AG04450 (cell line): ENCODE results near the gene NFIX. TPM values are rescaled to one million over a fixed set of nuclear protein-coding genes. Genes with fewer than 3 reads are reported as not detected.

ENCODE experiments used
- CTCF ChIA-PET: fragments of 300-600, 350-600 bp; formaldehyde crosslinking; extraction: SDS; loops from one replicate; lab custom pipeline; 2022; ENCODE audit warnings: antibody characterized with exemption, inconsistent platforms; lab: Charles Lee
- POLR2A ChIA-PET: fragments of 350-600 bp; formaldehyde crosslinking; extraction: SDS; loops from one replicate; lab custom pipeline; 2021; ENCODE audit warnings: antibody characterized with exemption, inconsistent platforms; lab: Yijun Ruan, JAX
- DNase-seq: peaks from one replicate; pipeline ENCODE4 v3.0.0-alpha.2; 2011; ENCODE audit warnings: low read depth, low spot score
- H3K27ac ChIP-seq: one replicate; pipeline ENCODE4 v1.5.1; 2012; ENCODE audit warnings: low read depth, low read length, control low read depth
- H3K27me3 ChIP-seq: one replicate; pipeline ENCODE4 v1.6.0; 2012; ENCODE audit warnings: low read length; ENCODE audit not compliant: control insufficient read depth, insufficient read depth
- H3K4me3 ChIP-seq: 2 replicates; pipeline ENCODE4 v1.5.1; 2011; ENCODE audit warnings: mild to moderate bottlenecking, low read depth, low read length, control low read depth
- H3K9me3 ChIP-seq: 2 replicates; pipeline ENCODE4 v1.5.1; 2012; ENCODE audit warnings: low read length; ENCODE audit not compliant: control insufficient read depth, insufficient read depth
- CTCF ChIP-seq: IDR thresholded peaks from 2 replicates; pipeline ENCODE4 v1.5.1; 2011; ENCODE audit warnings: low read depth, low read length, control low read depth, inconsistent platforms
- polyA plus RNA-seq: library from polyadenylated mRNA; depleted of rRNA; stranded (reverse); fragments of >200 nt; gene quantifications from 2 replicates; pipeline ENCODE4 v1.2.3, GENCODE V29; 2011

NFIX gene
- polyA plus RNA-seq, 1 experiment: 15.1 TPM

DNA sequence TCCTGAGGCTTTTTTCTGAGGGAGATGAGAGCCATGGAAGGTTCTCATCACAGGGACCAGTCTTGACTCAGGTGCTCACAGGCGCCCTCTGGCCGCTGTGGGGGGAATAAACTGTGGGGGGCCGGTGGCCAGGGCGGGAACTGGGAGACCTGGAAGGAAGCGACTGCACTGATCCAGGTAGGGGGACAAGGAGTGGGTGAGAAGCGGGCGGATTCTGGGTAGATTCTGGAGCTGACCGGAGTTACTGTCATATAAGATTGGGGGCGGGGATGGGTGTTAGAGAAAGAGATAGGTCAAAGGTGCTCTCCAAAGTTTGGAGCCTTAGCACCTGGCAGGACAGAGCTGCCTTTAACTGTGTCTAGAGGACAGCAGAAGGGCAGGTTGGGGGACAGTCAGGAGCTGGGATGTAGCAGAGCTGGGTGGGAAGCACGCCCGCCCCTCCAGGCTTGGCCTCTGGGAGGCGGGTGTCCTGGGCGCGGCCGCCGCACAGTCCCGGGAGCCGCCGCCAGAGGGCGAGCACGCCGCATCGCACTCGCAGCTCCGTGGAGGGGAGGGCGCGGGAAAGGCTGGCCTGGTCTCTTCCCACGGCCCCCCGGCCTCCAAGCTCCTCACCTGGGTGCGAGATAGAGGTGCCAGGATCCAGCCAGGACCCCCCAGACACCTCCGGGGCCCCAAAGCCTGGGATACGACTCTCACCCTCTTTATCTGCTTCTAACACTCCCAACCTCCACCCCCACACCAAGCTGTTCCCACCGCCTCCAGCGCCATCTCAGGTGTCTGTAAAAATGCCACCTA is 30.1 kb upstream of the NFIX start:
- POLR2A ChIA-PET: interaction anchor here (0.7 to 0.9 kb wide), 3 partner anchors 19 to 187 kb away, joined by 3 read pairs; partner anchors contain the start of genes IER2, RAD23A and STX10
- Histone ChIP-seq H3K4me3 (peak overlapping the region; percentile 63), H3K27me3 (no peaks in the 10 kb centered on the region), H3K9me3 (no peaks in the 10 kb centered on the region), H3K27ac (no peak overlapping the region)
- DNase-seq: no peak
- CTCF ChIA-PET: interaction anchor here (0.5 to 4.4 kb wide), 76 partner anchors 10 to 979 kb away, joined by 3 to 66 read pairs (median 4); partner anchors contain the start of genes CALR, DNASE2, GADD45GIP1 and IER2
- TF ChIP-seq CTCF: peak; percentile 81

DNA sequence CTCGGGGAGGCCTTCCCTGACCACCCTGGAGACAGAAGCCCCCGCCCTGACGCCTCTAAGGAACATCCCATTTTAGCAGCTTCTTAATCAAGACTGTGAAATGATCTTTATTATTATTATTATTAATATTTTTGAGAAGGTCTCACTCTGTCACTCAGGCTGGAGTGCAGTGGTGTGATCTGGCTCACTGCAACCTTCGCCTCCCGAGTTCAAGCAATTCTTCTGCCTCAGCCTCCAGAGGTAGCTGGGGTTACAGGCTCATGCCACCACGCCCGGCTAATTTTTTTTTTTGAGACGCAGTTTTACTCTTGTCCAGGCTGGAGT is 29.5 kb upstream of the NFIX start:
- no peak for TF ChIP-seq CTCF
- CTCF ChIA-PET: interaction anchor here (0.5 to 4.4 kb wide), 74 partner anchors 9 to 980 kb away, joined by 3 to 66 read pairs (median 4); partner anchors contain the start of genes CALR, DNASE2, GADD45GIP1 and IER2
- POLR2A ChIA-PET: interaction anchor here (0.7 to 0.9 kb wide), 2 partner anchors 20 to 184 kb away, joined by 3 read pairs; partner anchors contain the start of genes IER2, RAD23A and STX10
- Histone ChIP-seq H3K27me3 (no peaks in the 10 kb centered on the region), H3K9me3 (no peaks in the 10 kb centered on the region), H3K27ac (no peak overlapping the region), H3K4me3 (no peak overlapping the region)
- DNase-seq: no peak

DNA sequence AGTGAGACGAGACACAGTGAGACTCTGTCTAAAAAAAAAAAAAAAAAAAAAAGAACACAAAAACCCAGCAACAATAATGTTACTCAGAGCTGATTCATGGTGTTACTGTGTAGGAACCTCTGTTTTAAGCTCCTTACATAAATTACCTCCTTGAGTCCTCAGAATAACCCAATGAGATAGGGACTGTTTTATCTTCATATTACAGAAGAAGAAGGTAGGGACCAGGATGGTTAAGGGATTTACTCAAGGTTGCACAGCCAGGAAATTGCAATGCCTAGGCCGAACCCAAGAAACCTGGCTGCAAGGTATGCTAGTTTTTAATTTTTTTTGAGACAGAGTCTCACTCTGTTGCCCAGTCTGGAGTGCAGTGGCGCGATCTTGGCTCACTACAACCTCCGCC is 27.4 kb upstream of the NFIX start:
- ChIA-PET POLR2A (no interaction called here), CTCF (interaction anchor here (0.6 to 4.4 kb wide), 7 partner anchors 9 to 905 kb away, joined by 3 to 54 read pairs (median 4); no protein-coding TSS in a partner anchor)
- Histone ChIP-seq H3K27ac (no peak overlapping the region), H3K4me3 (no peak overlapping the region), H3K27me3 (no peaks in the 10 kb centered on the region), H3K9me3 (no peaks in the 10 kb centered on the region)
- no peak for TF ChIP-seq CTCF
- no peak for DNase-seq

DNA sequence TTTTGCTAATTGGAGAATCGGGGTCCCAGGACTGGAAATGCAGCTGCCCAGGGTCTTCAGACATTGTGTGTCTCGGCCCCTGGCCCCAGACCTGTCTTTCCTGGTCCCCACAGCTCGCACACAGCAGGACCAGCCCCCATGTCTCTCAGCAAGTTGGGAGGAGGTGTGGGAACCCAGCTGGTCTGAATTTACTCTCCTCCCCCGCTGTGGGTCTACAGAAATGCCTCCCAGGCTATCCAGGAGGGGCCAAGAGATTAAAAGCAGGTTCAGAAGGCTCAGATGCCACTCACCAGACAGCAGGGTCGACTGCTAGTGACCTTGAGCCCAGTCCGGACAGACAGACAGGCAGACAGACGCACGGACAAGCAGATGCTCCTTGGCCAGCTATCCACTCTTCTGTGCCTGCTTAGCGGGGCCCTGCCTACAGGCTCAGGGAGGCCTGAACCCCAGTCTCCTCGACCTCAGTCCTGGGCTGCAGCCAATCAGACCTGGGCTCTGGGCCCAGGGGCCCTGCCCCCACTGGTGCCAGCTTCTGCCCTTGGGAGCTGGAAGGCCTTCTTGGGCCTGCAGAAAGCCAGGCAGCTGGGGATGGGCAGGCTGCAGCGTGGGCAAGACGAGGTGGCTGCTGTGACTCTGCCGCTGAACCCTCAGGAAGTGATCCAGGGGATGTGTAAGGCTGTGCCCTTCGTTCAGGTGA is 25.8 kb upstream of the NFIX start, which contains the start of gene DAND5:
Gene DAND5, plus strand, starts transcription at position 285 of the 697 bp plus-strand sequence. Its CDS starts 85 bp downstream, at position 370.
- DNase-seq: no peak
- no peaks in the 10 kb centered on the region for H3K27me3 ChIP-seq
- no peaks in the 10 kb centered on the region for H3K9me3 ChIP-seq
- ChIA-PET CTCF (interaction anchor here (0.6 to 1.7 kb wide), 4 partner anchors 8 to 124 kb away, joined by 3 to 4 read pairs (median 4); no protein-coding TSS in a partner anchor), POLR2A (interaction anchor here (1.0 kb wide), 1 partner anchor 183 kb away, joined by 3 read pairs; no protein-coding TSS in a partner anchor)
- no peak for TF ChIP-seq CTCF
- no peak within 1 kb of the TSS for H3K4me3 ChIP-seq
- no peak within 1 kb of the TSS for H3K27ac ChIP-seq
